GM10847 (cell line): ENCODE measurements around the gene CHST11.

Source experiments
- POLR2A ChIP-seq: IDR thresholded peaks from 2 replicates; pipeline ENCODE4 v1.6.1; 2011; ENCODE audit not compliant: insufficient read length; ENCODE audit errors: extremely low read depth

Gene CHST11

GRCh38 chr12:104480826-104481440, 24.2 kb downstream of the CHST11 start:
- TF ChIP-seq POLR2A, result no peak

- TF ChIP-seq POLR2A, result no peak
Measured at GRCh38 chr12:104482113-104482512, 25.4 kb downstream of the CHST11 start.

GRCh38 chr12:104482748-104483147, 26.0 kb downstream of the CHST11 start:
- TF ChIP-seq POLR2A, result no peak

- TF ChIP-seq POLR2A, result no peak
Measured at GRCh38 chr12:104484079-104484478, 27.3 kb downstream of the CHST11 start.

- no peak for TF ChIP-seq POLR2A
Measured at GRCh38 chr12:104485651-104486362, 29.1 kb downstream of the CHST11 start.

GRCh38 chr12:104486363-104486750, 29.6 kb downstream of the CHST11 start:
- TF ChIP-seq POLR2A, result no peak

- no peak for TF ChIP-seq POLR2A
Measured at GRCh38 chr12:104486943-104487819, 30.4 kb downstream of the CHST11 start.

- no peak for TF ChIP-seq POLR2A
Measured at GRCh38 chr12:104488374-104488773, 31.6 kb downstream of the CHST11 start.

- no peak for TF ChIP-seq POLR2A
Measured at GRCh38 chr12:104490186-104490585, 33.4 kb downstream of the CHST11 start.

GRCh38 chr12:104490850-104491249, 34.1 kb downstream of the CHST11 start:
- TF ChIP-seq POLR2A, result no peak

GRCh38 chr12:104493496-104493895, 36.7 kb downstream of the CHST11 start:
- no peak for TF ChIP-seq POLR2A

GRCh38 chr12:104494137-104494792, 37.5 kb downstream of the CHST11 start:
- no peak for TF ChIP-seq POLR2A

- no peak for TF ChIP-seq POLR2A
Measured at GRCh38 chr12:104494793-104495158, 38.0 kb downstream of the CHST11 start.

GRCh38 chr12:104495786-104496185, 39.0 kb downstream of the CHST11 start:
- TF ChIP-seq POLR2A, result no peak

GRCh38 chr12:104496336-104496735, 39.6 kb downstream of the CHST11 start:
- no peak for TF ChIP-seq POLR2A
